ENCODE data around the gene ERBB4.

- TF ChIP-seq CTCF (IDR thresholded peaks at IDR 0.05) (no peak), POLR2A (IDR thresholded peaks at IDR 0.05) (no peak)
Measured at GRCh38 chr2:212402316-212402715, 136.3 kb downstream of the ERBB4 start.

Measured in breast epithelium (tissue), 3 donors.